NCI-H748 (cell line): ENCODE results near the gene VWA5A.
A peak's percentile ranks its signal among the peaks of the same experiment; 100 is the strongest.
"Not testable (repeated sequence)": the region's sequence is repeated elsewhere in the genome, so short reads cannot be mapped to it uniquely, and the experiment has no call there.

Source experiments
- DNase-seq: peaks from one replicate; lab custom pipeline; 2025; ENCODE audit not compliant: unreplicated experiment; lab: John Stamatoyannopoulos, UW

VWA5A gene

GRCh38 chr11:124093330-124093729 is 21.9 kb upstream of the VWA5A start:
- DNase-seq: no peak

GRCh38 chr11:124094731-124095130 is 20.5 kb upstream of the VWA5A start:
- no peak for DNase-seq

- no peak for DNase-seq
Observed at GRCh38 chr11:124096364-124096763, 18.9 kb upstream of the VWA5A start.

GRCh38 chr11:124098141-124098540 is 17.1 kb upstream of the VWA5A start:
- no peak for DNase-seq

- DNase-seq: no peak
Observed at GRCh38 chr11:124101737-124102136, 13.5 kb upstream of the VWA5A start.

- DNase-seq: peak; percentile 49
Observed at GRCh38 chr11:124108156-124108555, 7.1 kb upstream of the VWA5A start.

- DNase-seq: no peak
Observed at GRCh38 chr11:124109377-124109776, 5.9 kb upstream of the VWA5A start.

GRCh38 chr11:124110201-124110600 is 5.0 kb upstream of the VWA5A start:
- no peak for DNase-seq

GRCh38 chr11:124113890-124114289 is 1.4 kb upstream of the VWA5A start:
- DNase-seq: no peak

GRCh38 chr11:124115782-124116616 is 749 bp downstream of the VWA5A start:
- DNase-seq: peak; percentile 25

GRCh38 chr11:124119103-124119502 is 3.9 kb downstream of the VWA5A start:
- DNase-seq: no peak

- no peak for DNase-seq
Observed at GRCh38 chr11:124120891-124121290, 5.6 kb downstream of the VWA5A start.

- DNase-seq: no peak
Observed at GRCh38 chr11:124122123-124122522, 6.9 kb downstream of the VWA5A start.

- peak; percentile 70 for DNase-seq
Observed at GRCh38 chr11:124123622-124124021, 8.4 kb downstream of the VWA5A start.

GRCh38 chr11:124127134-124127533 is 11.9 kb downstream of the VWA5A start:
- DNase-seq: not testable (repeated sequence)

- DNase-seq: no peak
Observed at GRCh38 chr11:124143034-124143433, 27.8 kb downstream of the VWA5A start.

GRCh38 chr11:124147951-124148350 is 32.7 kb downstream of the VWA5A start:
- DNase-seq: no peak

- no peak for DNase-seq
Observed at GRCh38 chr11:124150684-124151083, 35.4 kb downstream of the VWA5A start.

- no peak for DNase-seq
Observed at GRCh38 chr11:124152770-124153407, 37.6 kb downstream of the VWA5A start.

GRCh38 chr11:124153821-124154220 is 38.6 kb downstream of the VWA5A start:
- no peak for DNase-seq

- no peak for DNase-seq
Observed at GRCh38 chr11:124159481-124159880, 44.2 kb downstream of the VWA5A start.

- DNase-seq: no peak
Observed at GRCh38 chr11:124160986-124161385, 45.7 kb downstream of the VWA5A start.
